ENCODE data around the gene DSG3. TPM values are rescaled to one million over a fixed set of nuclear protein-coding genes. Genes with fewer than 3 reads are reported as not detected.

Gene DSG3
- total RNA-seq, 1 donor from 2014 or later, result not detected

GRCh38 chr18:31420032-31420431 is 27.5 kb upstream of the DSG3 start:
- Histone ChIP-seq H3K36me3 (no peaks in the 10 kb centered on the region), H3K9me3 (ENCODE audit: low read depth) (no peaks in the 10 kb centered on the region), H3K79me2 (ENCODE audit: low read depth) (no peaks in the 10 kb centered on the region), H3K4me2 (no peak overlapping the region), H3K9ac (no peak overlapping the region), H4K20me1 (ENCODE audit: low read depth) (no peaks in the 10 kb centered on the region), H3F3A (ENCODE audit: low read depth) (no peaks in the 10 kb centered on the region), H3K4me1 (no peaks in the 10 kb centered on the region), H3K27me3 (no peaks in the 10 kb centered on the region), H2AFZ (replicated peaks) (no peak overlapping the region), H3K27ac (no peak overlapping the region), H3K4me3 (no peak overlapping the region)
- H3K4me3 Mint-ChIP-seq, result no peak overlapping the region
- no peaks in the 10 kb centered on the region for H3K36me3 Mint-ChIP-seq
- no peak for DNase-seq (ENCODE audit: low spot score)
- no peaks in the 10 kb centered on the region for H3K9me3 Mint-ChIP-seq
- no peak overlapping the region for H3K27ac Mint-ChIP-seq
- TF ChIP-seq EZH2 (IDR thresholded peaks at IDR 0.05) (no peak), EZH2phosphoT487 (IDR thresholded peaks at IDR 0.05) (no peak), CTCF (IDR thresholded peaks at IDR 0.05) (no peak)
- peaks cover 2% of the 10 kb centered on the region for H3K27me3 Mint-ChIP-seq (ENCODE audit: insufficient read depth, low read depth)
- H3K4me1 Mint-ChIP-seq, result no peaks in the 10 kb centered on the region

GRCh38 chr18:31420524-31420923 is 27.0 kb upstream of the DSG3 start:
- H3K27ac ChIP-seq, result no peak overlapping the region
- no peaks in the 10 kb centered on the region for H3K9me3 ChIP-seq (ENCODE audit: low read depth)
- H3K9ac ChIP-seq, result no peak overlapping the region
- DNase-seq (ENCODE audit: low spot score), result no peak
- H3K4me1 ChIP-seq, result no peaks in the 10 kb centered on the region
- H4K20me1 ChIP-seq (ENCODE audit: low read depth), result no peaks in the 10 kb centered on the region
- Mint-ChIP-seq H3K9me3 (no peaks in the 10 kb centered on the region), H3K4me1 (no peaks in the 10 kb centered on the region), H3K4me3 (no peak overlapping the region), H3K27me3 (ENCODE audit: insufficient read depth, low read depth) (peaks cover 2% of the 10 kb centered on the region), H3K36me3 (no peaks in the 10 kb centered on the region), H3K27ac (no peak overlapping the region)
- TF ChIP-seq EZH2 (IDR thresholded peaks at IDR 0.05), result no peak
- no peak for TF ChIP-seq EZH2phosphoT487 (IDR thresholded peaks at IDR 0.05)
- no peak for TF ChIP-seq CTCF (IDR thresholded peaks at IDR 0.05)
- no peaks in the 10 kb centered on the region for H3F3A ChIP-seq (ENCODE audit: low read depth)
- no peaks in the 10 kb centered on the region for H3K79me2 ChIP-seq (ENCODE audit: low read depth)
- no peak overlapping the region for H3K4me2 ChIP-seq
- H3K27me3 ChIP-seq, result no peaks in the 10 kb centered on the region
- no peak overlapping the region for H3K4me3 ChIP-seq
- no peak overlapping the region for H2AFZ ChIP-seq (replicated peaks)
- H3K36me3 ChIP-seq, result no peaks in the 10 kb centered on the region

- Mint-ChIP-seq H3K27ac (no peak overlapping the region), H3K4me1 (no peaks in the 10 kb centered on the region), H3K36me3 (no peaks in the 10 kb centered on the region), H3K27me3 (ENCODE audit: insufficient read depth, low read depth) (peaks cover 2% of the 10 kb centered on the region), H3K9me3 (no peaks in the 10 kb centered on the region), H3K4me3 (no peak overlapping the region)
- Histone ChIP-seq H3K36me3 (no peaks in the 10 kb centered on the region), H3K4me2 (no peak overlapping the region), H3K79me2 (ENCODE audit: low read depth) (no peaks in the 10 kb centered on the region), H2AFZ (replicated peaks) (peak overlapping the region; percentile 62), H3K27me3 (no peaks in the 10 kb centered on the region), H3K27ac (no peak overlapping the region), H4K20me1 (ENCODE audit: low read depth) (no peaks in the 10 kb centered on the region), H3K9me3 (ENCODE audit: low read depth) (no peaks in the 10 kb centered on the region), H3K9ac (no peak overlapping the region), H3K4me1 (no peaks in the 10 kb centered on the region), H3F3A (ENCODE audit: low read depth) (no peaks in the 10 kb centered on the region), H3K4me3 (no peak overlapping the region)
- DNase-seq (ENCODE audit: low spot score), result peak; percentile 67
- no peak for TF ChIP-seq EZH2phosphoT487 (IDR thresholded peaks at IDR 0.05)
- peak; percentile 95 for TF ChIP-seq CTCF (IDR thresholded peaks at IDR 0.05)
Observed at GRCh38 chr18:31424383-31424988, 23.1 kb upstream of the DSG3 start.

All from neural progenitor cell (in vitro differentiated cells).